ENCODE data around the gene ITPA.

The ITPA gene

DNA sequence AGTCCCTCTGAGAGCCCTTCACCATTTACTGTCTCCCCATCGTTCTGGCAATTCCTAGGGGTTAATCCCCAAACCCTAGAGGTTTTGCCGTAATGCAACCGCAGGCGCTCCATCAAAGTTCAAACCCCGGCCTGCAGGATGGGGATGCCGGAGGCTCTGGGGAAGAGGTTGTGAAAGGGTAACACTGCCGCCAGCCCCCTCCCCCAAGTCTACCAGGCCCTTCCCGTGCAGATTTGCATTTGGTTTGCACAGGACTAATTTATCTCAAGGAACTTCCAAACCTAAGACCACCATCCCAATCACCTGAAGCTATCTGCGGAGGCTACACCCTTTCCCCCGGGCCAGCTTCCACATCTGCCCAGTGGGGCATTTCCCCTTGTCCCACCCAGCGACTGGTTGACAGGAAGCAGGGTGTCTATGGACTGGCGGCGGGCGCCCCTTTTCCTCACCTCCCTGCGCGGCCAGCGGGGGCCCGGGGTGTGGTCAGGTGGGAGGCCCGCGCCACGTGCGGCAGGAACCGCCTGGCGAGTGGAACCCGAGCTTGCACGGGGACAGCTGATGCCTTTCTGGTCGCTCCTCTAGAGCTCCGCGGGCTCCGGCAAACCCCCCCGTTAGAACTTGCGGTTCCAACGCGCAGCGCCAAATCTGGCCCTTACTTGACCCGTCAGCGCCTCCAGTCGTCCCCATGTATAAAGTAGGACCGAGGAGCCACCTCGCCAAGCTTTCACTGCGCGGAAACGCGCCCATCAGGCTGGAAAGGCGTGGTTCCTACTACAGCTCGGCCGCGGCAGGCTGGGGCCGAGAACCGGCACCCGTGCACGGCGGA is 39.1 kb downstream of the ITPA start:
- DNase-seq: no peak

DNA sequence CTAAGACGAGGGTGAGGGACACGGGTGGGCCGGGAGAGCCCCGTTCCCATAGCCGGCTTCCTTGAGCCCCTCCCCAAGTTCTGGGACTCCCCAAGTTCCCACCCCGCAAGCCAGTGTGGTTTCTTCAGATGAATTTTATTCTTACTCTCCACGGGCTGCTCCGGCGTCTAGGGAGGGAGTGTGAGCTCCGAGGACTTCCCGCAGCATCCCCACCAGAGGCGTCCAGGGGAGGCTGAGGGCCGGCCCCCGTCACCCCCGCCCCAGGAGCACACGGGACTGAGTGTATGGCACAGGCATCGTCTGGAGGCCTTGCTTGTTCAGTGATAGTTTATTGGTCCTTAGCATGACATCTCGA is 39.7 kb downstream of the ITPA start:
- no peak for DNase-seq

DNA sequence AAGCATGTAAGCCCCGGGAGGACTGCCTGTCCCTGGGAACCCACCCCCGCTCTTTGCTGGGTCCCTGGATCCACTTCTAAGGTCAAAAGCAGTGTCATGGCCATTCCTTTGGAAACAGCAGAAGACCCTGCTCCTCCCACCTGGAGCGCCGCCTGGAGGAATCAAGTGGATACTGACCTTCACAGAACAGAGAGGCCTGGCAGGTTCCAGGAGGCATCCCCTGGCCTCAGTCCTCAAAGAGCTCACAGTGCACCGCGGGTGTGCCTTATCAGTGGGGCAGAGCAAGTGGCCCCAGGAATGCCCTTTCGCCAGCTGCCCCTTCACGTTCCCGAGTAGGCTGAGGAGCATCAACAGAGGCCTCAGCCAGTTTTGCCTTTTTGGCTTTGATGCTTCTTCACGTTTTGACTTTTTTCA is 40.8 kb downstream of the ITPA start:
- no peak for DNase-seq

DNA sequence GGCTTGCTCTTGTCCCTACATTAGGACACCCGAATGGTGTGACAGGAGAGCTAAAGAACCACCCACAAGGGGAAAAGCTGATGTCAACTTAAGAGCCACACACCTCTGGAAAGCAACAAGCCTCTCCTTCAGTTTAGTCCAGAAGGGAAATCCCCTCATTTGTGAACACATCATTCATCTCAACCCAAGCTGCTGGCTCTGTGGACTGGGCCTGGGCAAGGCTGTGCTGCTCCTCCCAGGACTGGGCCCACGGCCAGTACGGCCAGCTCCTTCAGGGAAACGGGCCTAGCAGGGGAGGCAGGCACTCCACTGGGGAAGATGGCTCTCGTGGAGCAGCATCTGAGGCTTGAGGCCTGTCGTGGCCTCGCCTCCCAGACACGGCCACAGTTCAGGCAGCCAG is 42.5 kb downstream of the ITPA start:
- DNase-seq: no peak

DNA sequence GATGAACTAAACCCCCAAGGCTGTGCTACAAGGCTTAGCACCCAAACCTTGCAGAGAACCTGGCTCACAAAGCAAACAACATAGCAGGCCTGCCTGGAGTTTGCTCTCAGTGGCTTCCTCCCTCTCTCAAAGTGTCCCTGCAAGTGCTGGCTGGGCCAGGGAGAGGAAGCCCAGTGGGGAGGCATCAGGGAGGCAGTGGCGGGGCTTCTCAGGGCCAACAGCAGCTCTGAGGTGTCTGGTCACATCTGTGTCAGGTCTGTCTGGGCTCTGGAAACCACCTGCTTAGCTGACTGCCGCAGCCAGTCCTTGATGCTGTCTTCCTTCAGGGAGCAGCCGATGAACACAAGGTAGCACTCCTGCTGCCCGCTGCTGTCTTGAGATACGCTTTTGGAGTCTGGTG is 46.4 kb downstream of the ITPA start:
- no peak for DNase-seq

DNA sequence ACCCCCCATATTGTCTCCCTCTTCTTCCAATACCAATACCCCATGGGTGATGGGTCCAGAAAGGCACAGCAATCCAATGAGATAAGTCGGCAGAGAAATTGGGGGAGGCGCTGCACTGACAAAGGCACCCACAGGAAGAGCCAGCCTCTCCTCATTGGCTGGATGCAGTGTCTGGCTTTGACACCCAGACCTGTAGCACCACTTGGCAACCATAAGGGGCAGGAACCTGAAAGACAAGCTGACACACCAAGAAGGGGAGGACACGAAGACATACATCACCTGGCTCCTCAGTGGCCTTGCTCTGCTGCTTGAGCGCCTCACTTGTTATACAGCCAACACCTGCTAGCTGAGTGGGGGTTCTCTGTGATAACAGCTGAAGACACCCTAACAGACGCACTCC is 49.1 kb downstream of the ITPA start:
- no peak for DNase-seq

DNA sequence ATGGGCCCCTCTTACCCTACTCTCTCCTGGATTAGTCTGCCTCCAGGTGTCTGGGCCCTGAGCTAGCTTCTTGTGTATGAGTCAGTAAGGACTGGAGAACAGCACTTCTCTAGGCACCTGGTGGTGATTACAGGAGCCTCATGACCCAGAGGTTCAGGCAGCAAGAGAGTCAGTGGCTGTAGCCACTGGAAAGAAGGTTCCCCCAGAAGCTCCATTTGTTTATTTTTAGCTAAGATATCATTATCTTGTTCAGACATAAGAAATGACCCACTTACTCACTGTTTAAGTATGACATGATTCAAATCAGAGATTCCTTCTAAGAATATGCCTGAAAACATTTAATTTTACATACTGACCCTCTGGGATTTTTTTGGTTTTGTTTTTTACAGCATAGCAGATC is 53.3 kb downstream of the ITPA start:
- no peak for DNase-seq

DNA sequence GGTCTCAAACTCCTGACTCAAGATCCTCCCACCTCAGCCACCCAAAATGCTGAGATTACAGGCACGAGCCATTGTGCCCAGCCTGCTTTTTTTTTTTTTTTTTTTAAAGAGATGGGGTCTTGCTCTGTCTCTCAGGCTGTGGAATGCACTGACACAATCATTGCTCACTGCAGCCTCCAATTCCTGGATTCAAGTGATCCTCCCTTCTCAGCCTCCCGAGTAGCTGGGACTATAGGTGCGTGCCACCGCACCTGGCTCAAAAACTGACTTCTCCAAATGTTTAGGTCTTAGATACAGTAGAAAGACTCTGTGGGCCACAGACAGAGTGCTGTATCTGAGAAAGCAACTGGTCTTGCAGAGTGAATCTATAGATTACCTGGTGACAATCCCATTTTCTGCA is 60.8 kb downstream of the ITPA start:
- no peak for DNase-seq

DNA sequence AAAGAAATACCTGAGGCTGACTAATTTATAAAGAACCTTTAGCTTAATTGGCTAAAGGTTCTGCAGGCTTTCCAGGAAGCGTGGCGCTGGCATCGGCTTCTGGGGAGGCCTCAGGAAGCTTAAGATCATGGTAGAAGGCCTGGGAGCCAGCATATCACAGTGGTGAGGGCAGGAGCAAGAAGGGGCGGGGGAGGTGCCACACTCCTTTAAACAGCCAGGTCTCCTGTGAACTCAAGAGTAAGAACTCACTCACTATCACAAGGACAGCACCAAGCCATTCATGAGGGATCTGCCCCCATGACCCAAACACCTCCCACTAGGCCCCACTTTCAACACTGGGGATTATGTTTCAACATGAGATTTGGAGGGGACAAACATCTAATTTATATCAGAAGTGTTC is 64.1 kb downstream of the ITPA start:
- DNase-seq: no peak
